PC-3 (cell line): ENCODE data around the gene WDR33.

Experiments used
- EZH2 ChIP-seq: fragments of 300-600 bp; sonication (generic); IDR thresholded peaks from one replicate; pipeline ENCODE4 v1.6.1; 2017; ENCODE audit warnings: antibody characterized with exemption, mild to moderate bottlenecking, low read length; ENCODE audit not compliant: unreplicated experiment
- TF ChIP-seq, protein P1 (sequence below): fragments of 300-600 bp; sonication (generic); conservative IDR thresholded peaks from 2 replicates; pipeline ENCODE4 v1.5.1; 2017; ENCODE audit warnings: antibody characterized with exemption, low read depth, mild to moderate bottlenecking, low read length

DNA sequence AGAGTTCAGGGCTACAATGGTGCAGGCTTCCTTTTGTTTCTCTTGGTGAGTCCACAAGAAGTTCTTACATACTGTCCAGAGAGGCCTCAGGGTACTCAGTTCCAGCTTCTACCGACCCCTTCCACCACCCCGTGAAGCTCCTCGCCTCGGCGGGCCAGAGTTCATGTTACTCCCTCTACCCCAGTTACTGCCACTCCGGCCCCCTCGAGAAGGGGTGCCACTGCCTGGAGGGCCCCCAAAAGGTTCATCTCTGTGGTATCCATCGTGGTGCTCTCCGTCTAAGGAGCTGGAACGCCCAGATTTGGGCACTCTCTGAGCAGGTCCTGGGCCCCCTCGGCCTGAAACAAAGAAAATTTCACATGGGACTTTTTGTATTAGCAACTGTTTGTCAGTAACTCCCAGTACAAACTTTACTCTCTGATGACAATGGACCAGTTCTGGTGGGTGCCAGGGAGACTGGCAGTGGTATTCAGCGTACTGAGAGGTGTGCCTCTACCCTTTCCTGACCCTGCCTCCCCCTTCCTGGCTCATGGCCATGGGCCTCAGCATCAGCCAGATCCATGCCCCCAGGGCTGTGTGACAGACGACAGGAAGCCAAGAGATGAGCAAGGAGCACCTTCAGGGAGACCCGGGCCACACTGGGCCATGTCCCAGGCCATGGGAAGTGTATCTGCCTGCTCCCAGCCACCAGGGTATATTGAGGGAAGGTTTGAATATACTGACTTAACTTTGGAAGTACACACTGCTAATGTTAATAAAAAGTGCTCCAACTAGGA is 104.6 kb downstream of the WDR33 start:
- TF ChIP-seq, protein P1, sequence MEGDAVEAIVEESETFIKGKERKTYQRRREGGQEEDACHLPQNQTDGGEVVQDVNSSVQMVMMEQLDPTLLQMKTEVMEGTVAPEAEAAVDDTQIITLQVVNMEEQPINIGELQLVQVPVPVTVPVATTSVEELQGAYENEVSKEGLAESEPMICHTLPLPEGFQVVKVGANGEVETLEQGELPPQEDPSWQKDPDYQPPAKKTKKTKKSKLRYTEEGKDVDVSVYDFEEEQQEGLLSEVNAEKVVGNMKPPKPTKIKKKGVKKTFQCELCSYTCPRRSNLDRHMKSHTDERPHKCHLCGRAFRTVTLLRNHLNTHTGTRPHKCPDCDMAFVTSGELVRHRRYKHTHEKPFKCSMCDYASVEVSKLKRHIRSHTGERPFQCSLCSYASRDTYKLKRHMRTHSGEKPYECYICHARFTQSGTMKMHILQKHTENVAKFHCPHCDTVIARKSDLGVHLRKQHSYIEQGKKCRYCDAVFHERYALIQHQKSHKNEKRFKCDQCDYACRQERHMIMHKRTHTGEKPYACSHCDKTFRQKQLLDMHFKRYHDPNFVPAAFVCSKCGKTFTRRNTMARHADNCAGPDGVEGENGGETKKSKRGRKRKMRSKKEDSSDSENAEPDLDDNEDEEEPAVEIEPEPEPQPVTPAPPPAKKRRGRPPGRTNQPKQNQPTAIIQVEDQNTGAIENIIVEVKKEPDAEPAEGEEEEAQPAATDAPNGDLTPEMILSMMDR, result no peak
- no peak for TF ChIP-seq EZH2
